ENCODE measurements around the gene ZNF221.

The ZNF221 gene

GRCh38 chr19:43957891-43958290, 6.9 kb downstream of the ZNF221 start:
- H3K79me2 ChIP-seq (ENCODE audit: low read length), result no peaks in the 10 kb centered on the region
- TF ChIP-seq CTCF (IDR thresholded peaks at IDR 0.05; ENCODE audit: low read length), result no peak
- no peak for TF ChIP-seq EZH2 (optimal IDR thresholded peaks at IDR 0.05; ENCODE audit: low read depth, low read length)
- H3F3A ChIP-seq (ENCODE audit: insufficient read depth, low read length), result no peaks in the 10 kb centered on the region
- H3K9ac ChIP-seq (ENCODE audit: low read length), result no peak overlapping the region
- no peaks in the 10 kb centered on the region for H3K9me3 ChIP-seq (replicated peaks; ENCODE audit: insufficient read depth, low read length)
- H3K4me1 ChIP-seq (ENCODE audit: low read length), result no peaks in the 10 kb centered on the region
- H3K27ac ChIP-seq (ENCODE audit: low read length), result no peak overlapping the region
- H4K20me1 ChIP-seq (ENCODE audit: insufficient read depth, low read length), result no peaks in the 10 kb centered on the region
- H2AFZ ChIP-seq (ENCODE audit: low read length), result no peak overlapping the region
- H3K36me3 ChIP-seq (replicated peaks; ENCODE audit: insufficient read depth, low read length), result no peaks in the 10 kb centered on the region
- H3K9me2 ChIP-seq (replicated peaks; ENCODE audit: insufficient read depth, low read length), result no peaks in the 10 kb centered on the region
- H3K4me3 ChIP-seq (ENCODE audit: low read length), result no peak overlapping the region
- DNase-seq, result no peak
- no peaks in the 10 kb centered on the region for H3K27me3 ChIP-seq (replicated peaks; ENCODE audit: insufficient read depth, low read length)
- no peak overlapping the region for H3K4me2 ChIP-seq (ENCODE audit: low read depth, low read length)

- no peaks in the 10 kb centered on the region for H3K9me2 ChIP-seq (replicated peaks; ENCODE audit: insufficient read depth, low read length)
- H3K9ac ChIP-seq (ENCODE audit: low read length), result no peak overlapping the region
- no peak overlapping the region for H3K27ac ChIP-seq (ENCODE audit: low read length)
- no peaks in the 10 kb centered on the region for H3K27me3 ChIP-seq (replicated peaks; ENCODE audit: insufficient read depth, low read length)
- H3K4me1 ChIP-seq (ENCODE audit: low read length), result no peaks in the 10 kb centered on the region
- no peaks in the 10 kb centered on the region for H4K20me1 ChIP-seq (ENCODE audit: insufficient read depth, low read length)
- no peak overlapping the region for H3K4me3 ChIP-seq (ENCODE audit: low read length)
- no peaks in the 10 kb centered on the region for H3K36me3 ChIP-seq (replicated peaks; ENCODE audit: insufficient read depth, low read length)
- H2AFZ ChIP-seq (ENCODE audit: low read length), result no peak overlapping the region
- H3K79me2 ChIP-seq (ENCODE audit: low read length), result no peaks in the 10 kb centered on the region
- DNase-seq, result no peak
- no peaks in the 10 kb centered on the region for H3K9me3 ChIP-seq (replicated peaks; ENCODE audit: insufficient read depth, low read length)
- no peaks in the 10 kb centered on the region for H3F3A ChIP-seq (ENCODE audit: insufficient read depth, low read length)
- no peak overlapping the region for H3K4me2 ChIP-seq (ENCODE audit: low read depth, low read length)
- no peak for TF ChIP-seq CTCF (IDR thresholded peaks at IDR 0.05; ENCODE audit: low read length)
- TF ChIP-seq EZH2 (optimal IDR thresholded peaks at IDR 0.05; ENCODE audit: low read depth, low read length), result no peak
- no peak for TF ChIP-seq EZH2phosphoT487 (IDR thresholded peaks at IDR 0.05; ENCODE audit: low read length)
Observed at GRCh38 chr19:43960411-43960810, 9.4 kb downstream of the ZNF221 start.

- no peak overlapping the region for H2AFZ ChIP-seq (ENCODE audit: low read length)
- no peaks in the 10 kb centered on the region for H3K27me3 ChIP-seq (replicated peaks; ENCODE audit: insufficient read depth, low read length)
- H4K20me1 ChIP-seq (ENCODE audit: insufficient read depth, low read length), result no peaks in the 10 kb centered on the region
- no peaks in the 10 kb centered on the region for H3K9me2 ChIP-seq (replicated peaks; ENCODE audit: insufficient read depth, low read length)
- H3K9ac ChIP-seq (ENCODE audit: low read length), result no peak overlapping the region
- H3F3A ChIP-seq (ENCODE audit: insufficient read depth, low read length), result no peaks in the 10 kb centered on the region
- no peak for TF ChIP-seq CTCF (IDR thresholded peaks at IDR 0.05; ENCODE audit: low read length)
- TF ChIP-seq EZH2phosphoT487 (IDR thresholded peaks at IDR 0.05; ENCODE audit: low read length), result no peak
- TF ChIP-seq EZH2 (optimal IDR thresholded peaks at IDR 0.05; ENCODE audit: low read depth, low read length), result no peak
- no peak overlapping the region for H3K4me2 ChIP-seq (ENCODE audit: low read depth, low read length)
- H3K27ac ChIP-seq (ENCODE audit: low read length), result no peak overlapping the region
- no peaks in the 10 kb centered on the region for H3K9me3 ChIP-seq (replicated peaks; ENCODE audit: insufficient read depth, low read length)
- no peaks in the 10 kb centered on the region for H3K4me1 ChIP-seq (ENCODE audit: low read length)
- no peak for DNase-seq
- H3K4me3 ChIP-seq (ENCODE audit: low read length), result no peak overlapping the region
- no peaks in the 10 kb centered on the region for H3K36me3 ChIP-seq (replicated peaks; ENCODE audit: insufficient read depth, low read length)
- H3K79me2 ChIP-seq (ENCODE audit: low read length), result no peaks in the 10 kb centered on the region
Observed at GRCh38 chr19:43966079-43966694, 15.2 kb downstream of the ZNF221 start.
